GM10248 (cell line): Measurements from ENCODE around the gene KIAA1549.

Experiments
- CTCF ChIA-PET: fragments of 300-600 bp; sonication (Branson Sonifier 250); formaldehyde crosslinking; extraction: SDS; loops from one replicate; lab custom pipeline; 2021; ENCODE audit warnings: antibody characterized with exemption; lab: Yijun Ruan, JAX
- POLR2A ChIA-PET: fragments of 350-650 bp; sonication (Branson Sonifier 250); formaldehyde crosslinking; extraction: SDS; loops from one replicate; lab custom pipeline; 2020; ENCODE audit warnings: antibody characterized with exemption; lab: Yijun Ruan, JAX
- DNase-seq: peaks from one replicate; pipeline ENCODE4 v3.0.0; 2012; ENCODE audit errors: extremely low spot score
- TF ChIP-seq, protein P1 (sequence below): IDR thresholded peaks from 2 replicates; pipeline ENCODE4 v1.5.1; 2012; ENCODE audit warnings: mild to moderate bottlenecking, low read depth; ENCODE audit errors: extremely low read depth, missing control alignments, control extremely low read depth

The KIAA1549 gene

DNA sequence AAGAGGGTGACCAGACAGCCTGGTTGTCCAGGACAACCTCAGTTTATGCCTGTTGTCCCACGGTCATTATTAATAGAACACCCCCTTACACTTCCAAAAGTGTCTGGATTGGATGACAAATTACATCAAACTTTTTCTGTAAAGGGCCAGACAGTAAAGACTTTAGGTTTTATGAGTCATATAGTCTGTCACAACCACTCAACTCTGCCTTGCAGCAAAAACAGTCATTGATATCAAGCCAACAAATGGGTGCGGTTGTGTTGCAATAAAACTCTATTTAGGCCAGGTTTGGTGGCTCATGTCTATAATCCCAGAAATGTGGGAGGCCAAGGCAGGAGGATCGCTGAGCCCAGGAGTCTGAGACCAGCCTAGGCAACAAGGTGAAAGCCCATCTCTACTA, 116.5 kb downstream of the KIAA1549 start:
- no peak for DNase-seq
- POLR2A ChIA-PET = no interaction called here
- CTCF ChIA-PET = interaction anchor here (1.9 kb wide), 1 partner anchor 703 kb away, joined by 5 read pairs; no protein-coding TSS in a partner anchor
- TF ChIP-seq, protein P1, sequence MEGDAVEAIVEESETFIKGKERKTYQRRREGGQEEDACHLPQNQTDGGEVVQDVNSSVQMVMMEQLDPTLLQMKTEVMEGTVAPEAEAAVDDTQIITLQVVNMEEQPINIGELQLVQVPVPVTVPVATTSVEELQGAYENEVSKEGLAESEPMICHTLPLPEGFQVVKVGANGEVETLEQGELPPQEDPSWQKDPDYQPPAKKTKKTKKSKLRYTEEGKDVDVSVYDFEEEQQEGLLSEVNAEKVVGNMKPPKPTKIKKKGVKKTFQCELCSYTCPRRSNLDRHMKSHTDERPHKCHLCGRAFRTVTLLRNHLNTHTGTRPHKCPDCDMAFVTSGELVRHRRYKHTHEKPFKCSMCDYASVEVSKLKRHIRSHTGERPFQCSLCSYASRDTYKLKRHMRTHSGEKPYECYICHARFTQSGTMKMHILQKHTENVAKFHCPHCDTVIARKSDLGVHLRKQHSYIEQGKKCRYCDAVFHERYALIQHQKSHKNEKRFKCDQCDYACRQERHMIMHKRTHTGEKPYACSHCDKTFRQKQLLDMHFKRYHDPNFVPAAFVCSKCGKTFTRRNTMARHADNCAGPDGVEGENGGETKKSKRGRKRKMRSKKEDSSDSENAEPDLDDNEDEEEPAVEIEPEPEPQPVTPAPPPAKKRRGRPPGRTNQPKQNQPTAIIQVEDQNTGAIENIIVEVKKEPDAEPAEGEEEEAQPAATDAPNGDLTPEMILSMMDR = no peak

DNA sequence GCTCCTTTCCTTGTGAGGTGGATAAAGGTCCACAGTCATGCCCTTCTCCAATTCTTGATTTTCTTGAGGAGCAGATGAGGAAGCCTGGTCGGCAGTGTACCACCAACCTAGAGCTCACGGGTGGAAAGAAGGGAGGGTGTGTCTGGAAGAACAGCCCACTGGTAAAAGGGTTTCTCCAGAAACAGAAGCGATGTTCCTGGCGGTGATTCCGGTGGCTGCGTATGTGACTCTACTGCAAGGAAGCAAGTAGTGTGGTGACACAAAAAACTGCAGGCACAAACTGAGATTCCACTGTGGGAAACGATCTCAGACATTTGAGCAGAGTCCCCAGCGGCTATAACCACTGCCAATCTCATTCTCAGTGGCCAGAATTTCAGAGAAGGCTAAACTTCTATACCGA, 117.3 kb downstream of the KIAA1549 start:
- TF ChIP-seq, protein P1 = no peak
- ChIA-PET POLR2A (no interaction called here), CTCF (no interaction called here)
- no peak for DNase-seq

DNA sequence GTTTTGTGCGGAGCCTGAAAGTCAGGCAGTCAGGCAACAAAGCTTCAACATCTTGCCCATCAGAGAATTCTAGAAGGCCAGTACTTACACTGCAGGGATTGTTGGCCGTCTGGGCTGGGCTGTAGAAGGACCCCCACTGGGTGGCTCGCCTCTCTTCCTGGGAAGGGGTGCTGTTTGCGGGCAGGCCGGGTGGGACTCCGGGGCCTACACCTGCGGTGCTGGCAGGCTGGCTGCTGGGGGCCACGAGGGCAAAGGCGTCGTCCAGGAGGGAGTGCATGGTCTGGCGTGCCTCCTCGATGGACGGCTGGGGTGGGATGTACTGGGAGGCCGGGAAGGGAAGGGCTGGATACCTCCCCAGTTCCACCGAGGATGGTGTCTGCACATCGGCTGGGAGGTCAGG, 120.1 kb downstream of the KIAA1549 start:
- CTCF ChIA-PET = no interaction called here
- POLR2A ChIA-PET = no interaction called here
- no peak for DNase-seq
- TF ChIP-seq, protein P1 = no peak

DNA sequence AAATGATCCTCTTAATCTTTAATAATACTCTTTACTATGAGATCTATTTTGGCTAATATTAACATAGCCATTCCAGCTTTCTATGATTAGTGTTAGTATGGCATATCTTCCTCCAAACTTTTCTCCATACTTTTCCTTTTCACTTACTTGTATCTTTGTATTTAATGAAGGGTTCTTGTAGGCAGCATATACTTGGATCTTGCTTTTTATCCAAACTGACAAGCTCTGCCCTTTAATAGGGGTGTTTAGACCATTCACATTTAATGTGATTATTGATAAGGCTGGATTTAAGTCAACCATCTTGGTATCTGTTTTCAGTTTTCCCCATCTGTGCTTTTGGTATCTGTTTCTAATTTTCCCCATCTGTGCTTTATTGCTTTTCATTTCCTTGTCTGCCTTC, 123.5 kb downstream of the KIAA1549 start:
- POLR2A ChIA-PET = no interaction called here
- no peak for DNase-seq
- TF ChIP-seq, protein P1 = no peak
- CTCF ChIA-PET = interaction anchor here (1.4 to 1.6 kb wide), 2 partner anchors 20 to 29 kb away, joined by 3 to 4 read pairs; no protein-coding TSS in a partner anchor

DNA sequence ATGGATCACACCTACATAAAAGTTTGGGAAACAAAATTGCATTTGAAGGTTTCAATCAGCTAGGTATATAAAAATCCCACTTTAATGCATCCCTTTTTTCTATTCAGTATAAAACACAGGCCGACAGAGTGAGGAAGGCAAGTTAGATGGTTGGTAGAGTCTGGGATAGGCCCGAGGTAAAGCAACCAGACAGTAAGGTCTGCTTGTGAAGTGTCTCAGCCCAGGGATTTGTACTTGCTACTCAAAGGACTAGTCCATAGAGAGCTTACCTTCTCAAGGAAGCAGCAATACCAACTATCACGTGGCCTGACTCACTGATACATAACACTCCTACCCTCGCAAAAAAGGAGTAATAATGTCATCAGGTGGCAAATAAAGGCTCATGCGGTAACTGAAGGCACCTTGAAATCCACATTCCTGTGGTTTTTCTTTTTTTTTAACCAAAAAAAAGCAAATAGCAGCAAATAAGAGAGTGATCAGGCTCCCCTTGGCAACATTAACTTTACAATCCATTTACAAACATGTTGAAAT, 127.0 kb downstream of the KIAA1549 start:
- ChIA-PET POLR2A (no interaction called here), CTCF (no interaction called here)
- DNase-seq = no peak
- TF ChIP-seq, protein P1 = no peak

GRCh38 chr7:138853448-138853847, 127.7 kb downstream of the KIAA1549 start:
- TF ChIP-seq, protein P1 = no peak
- no peak for DNase-seq
- ChIA-PET POLR2A (no interaction called here), CTCF (interaction anchor here (1.2 kb wide), 1 partner anchor 33 kb away, joined by 3 read pairs; no protein-coding TSS in a partner anchor)
